ENCODE data around the gene KLHL22. TPM values are rescaled to one million over a fixed set of nuclear protein-coding genes. Genes with fewer than 3 reads are reported as not detected.
"Not testable (repeated sequence)": the region's sequence is repeated elsewhere in the genome, so short reads cannot be mapped to it uniquely, and the experiment has no call there.

KLHL22 gene
- polyA plus RNA-seq, 2 donors, result 5.7 to 6.3 TPM

DNA sequence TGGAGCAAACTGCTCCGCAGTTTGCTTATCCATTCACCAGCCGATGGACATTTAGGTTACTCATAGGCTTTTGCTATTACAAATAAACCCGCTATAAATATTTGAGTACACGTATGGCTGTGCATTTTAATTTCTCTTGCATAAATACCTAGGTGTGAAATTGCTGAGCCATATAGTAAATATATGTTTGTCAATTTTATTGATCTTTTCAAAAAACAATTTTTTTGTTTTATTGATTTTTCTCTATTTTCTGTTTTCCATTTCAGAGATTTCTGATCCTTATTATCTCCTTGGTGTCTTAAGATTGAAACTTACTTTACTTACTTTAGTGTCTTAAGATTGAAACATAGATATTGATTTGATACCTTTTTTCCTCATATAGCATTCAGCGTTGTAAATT lies 97.2 kb downstream of the KLHL22 start:
- Histone ChIP-seq H3K4me1 (ENCODE audit: control insufficient read depth in 2 of 2, insufficient read depth in 2 of 2, low read length in 1 of 2) (peaks cover 0 to 12% of the 10 kb centered on the region in 2 donors), H3K9me3 (ENCODE audit: control insufficient read depth in 2 of 2, insufficient read depth in 1 of 2, low read depth in 1 of 2, low read length in 1 of 2) (no peaks in the 10 kb centered on the region), H3K27ac (ENCODE audit: low read depth in 2 of 2, low read length in 1 of 2) (no peak overlapping the region), H3K4me3 (ENCODE audit: low read depth in 1 of 2, low read length in 2 of 2) (no peak overlapping the region), H3K27me3 (ENCODE audit: control insufficient read depth in 1 of 2, insufficient read depth in 2 of 2, low read length in 2 of 2) (no peaks in the 10 kb centered on the region), H3K36me3 (ENCODE audit: control insufficient read depth in 2 of 2, insufficient read depth in 2 of 2, low read length in 1 of 2) (peaks cover 0 to 3% of the 10 kb centered on the region in 2 donors)
- WGBS, 2 donors, result 96 to 97% methylated on average over 5 of the region's 5 CpGs

DNA sequence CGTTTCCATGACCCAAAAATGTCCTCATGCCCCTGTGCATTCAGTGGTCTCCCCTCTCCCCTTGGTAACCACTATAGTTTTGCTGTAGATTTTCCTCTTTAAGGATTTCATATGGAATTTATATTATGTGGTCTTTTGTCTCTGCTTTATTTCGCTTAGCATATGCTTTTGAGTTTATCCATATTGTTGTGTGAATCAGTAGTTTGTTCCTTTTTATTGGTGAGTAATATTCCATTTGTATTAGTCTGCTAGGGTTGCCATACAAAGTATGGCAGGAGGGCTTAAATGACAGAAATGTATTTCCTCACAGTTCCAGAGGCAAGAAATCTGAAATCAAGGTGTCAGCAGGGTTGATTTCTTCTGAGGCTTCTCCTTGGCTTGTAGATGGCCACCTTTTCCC lies 98.1 kb downstream of the KLHL22 start:
- WGBS, 2 donors, result 93 to 95% methylated on average over 2 of the region's 2 CpGs
- Histone ChIP-seq H3K27ac (ENCODE audit: low read depth in 2 of 2, low read length in 1 of 2) (no peak overlapping the region), H3K36me3 (ENCODE audit: control insufficient read depth in 2 of 2, insufficient read depth in 2 of 2, low read length in 1 of 2) (peaks cover 0 to 3% of the 10 kb centered on the region in 2 donors), H3K4me1 (ENCODE audit: control insufficient read depth in 2 of 2, insufficient read depth in 2 of 2, low read length in 1 of 2) (peaks cover 0 to 13% of the 10 kb centered on the region in 2 donors), H3K9me3 (ENCODE audit: control insufficient read depth in 2 of 2, insufficient read depth in 1 of 2, low read depth in 1 of 2, low read length in 1 of 2) (no peaks in the 10 kb centered on the region), H3K27me3 (ENCODE audit: control insufficient read depth in 1 of 2, insufficient read depth in 2 of 2, low read length in 2 of 2) (no peaks in the 10 kb centered on the region), H3K4me3 (ENCODE audit: low read depth in 1 of 2, low read length in 2 of 2) (no peak overlapping the region)

DNA sequence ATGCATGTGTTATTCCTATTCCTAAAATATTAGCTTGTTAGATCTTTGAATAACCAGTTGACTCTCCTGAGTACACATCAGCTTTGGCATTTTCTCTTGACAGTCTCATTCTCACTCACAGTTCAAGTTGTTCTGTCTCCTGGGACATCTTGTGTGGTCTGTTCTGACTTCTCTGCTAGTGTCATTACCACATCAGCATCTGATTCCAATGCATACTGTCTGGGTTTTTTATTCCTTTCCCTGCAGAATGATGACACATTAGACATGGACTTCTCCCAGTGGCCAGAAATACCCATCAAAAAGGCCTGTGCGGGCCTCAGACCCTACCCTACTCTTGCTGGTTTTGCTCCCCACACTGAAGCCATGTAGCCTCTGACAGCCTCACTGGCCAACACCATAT lies 99.0 kb downstream of the KLHL22 start:
- WGBS, 2 donors, result 95 to 96% methylated on average over 1 of the region's 1 CpG
- Histone ChIP-seq H3K36me3 (ENCODE audit: control insufficient read depth in 2 of 2, insufficient read depth in 2 of 2, low read length in 1 of 2) (peaks cover 0 to 3% of the 10 kb centered on the region in 2 donors), H3K27ac (ENCODE audit: low read depth in 2 of 2, low read length in 1 of 2) (no peak overlapping the region), H3K27me3 (ENCODE audit: control insufficient read depth in 1 of 2, insufficient read depth in 2 of 2, low read length in 2 of 2) (no peaks in the 10 kb centered on the region), H3K4me1 (ENCODE audit: control insufficient read depth in 2 of 2, insufficient read depth in 2 of 2, low read length in 1 of 2) (peaks cover 0 to 13% of the 10 kb centered on the region in 2 donors), H3K9me3 (ENCODE audit: control insufficient read depth in 2 of 2, insufficient read depth in 1 of 2, low read depth in 1 of 2, low read length in 1 of 2) (no peaks in the 10 kb centered on the region), H3K4me3 (ENCODE audit: low read depth in 1 of 2, low read length in 2 of 2) (no peak overlapping the region)

DNA sequence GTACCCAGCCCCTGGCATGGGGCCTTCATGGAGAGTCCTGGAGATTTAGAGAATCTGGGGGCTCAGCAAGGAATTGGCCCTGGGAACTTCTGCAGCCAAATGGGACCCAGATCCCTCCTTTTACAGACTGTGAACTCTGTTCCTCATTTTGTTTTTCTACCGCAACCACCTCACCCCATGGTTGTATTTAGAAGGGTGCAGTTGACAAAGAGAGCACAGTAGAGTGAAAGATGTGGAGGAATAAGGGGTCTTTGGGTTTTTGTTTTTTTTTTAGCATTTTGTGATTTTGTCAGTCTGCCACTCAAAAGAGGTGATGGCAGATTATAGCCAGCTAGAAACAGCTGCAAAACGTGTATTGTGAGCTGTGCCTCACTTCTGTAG lies 99.7 kb downstream of the KLHL22 start:
- WGBS, 2 donors, result 61 to 63% methylated on average over 2 of the region's 2 CpGs
- Histone ChIP-seq H3K4me3 (ENCODE audit: low read depth in 1 of 2, low read length in 2 of 2) (no peak overlapping the region), H3K9me3 (ENCODE audit: control insufficient read depth in 2 of 2, insufficient read depth in 1 of 2, low read depth in 1 of 2, low read length in 1 of 2) (no peaks in the 10 kb centered on the region), H3K36me3 (ENCODE audit: control insufficient read depth in 2 of 2, insufficient read depth in 2 of 2, low read length in 1 of 2) (no peaks in the 10 kb centered on the region), H3K4me1 (ENCODE audit: control insufficient read depth in 2 of 2, insufficient read depth in 2 of 2, low read length in 1 of 2) (peaks cover 0 to 13% of the 10 kb centered on the region in 2 donors), H3K27ac (ENCODE audit: low read depth in 2 of 2, low read length in 1 of 2) (no peak overlapping the region), H3K27me3 (ENCODE audit: control insufficient read depth in 1 of 2, insufficient read depth in 2 of 2, low read length in 2 of 2) (no peaks in the 10 kb centered on the region)

DNA sequence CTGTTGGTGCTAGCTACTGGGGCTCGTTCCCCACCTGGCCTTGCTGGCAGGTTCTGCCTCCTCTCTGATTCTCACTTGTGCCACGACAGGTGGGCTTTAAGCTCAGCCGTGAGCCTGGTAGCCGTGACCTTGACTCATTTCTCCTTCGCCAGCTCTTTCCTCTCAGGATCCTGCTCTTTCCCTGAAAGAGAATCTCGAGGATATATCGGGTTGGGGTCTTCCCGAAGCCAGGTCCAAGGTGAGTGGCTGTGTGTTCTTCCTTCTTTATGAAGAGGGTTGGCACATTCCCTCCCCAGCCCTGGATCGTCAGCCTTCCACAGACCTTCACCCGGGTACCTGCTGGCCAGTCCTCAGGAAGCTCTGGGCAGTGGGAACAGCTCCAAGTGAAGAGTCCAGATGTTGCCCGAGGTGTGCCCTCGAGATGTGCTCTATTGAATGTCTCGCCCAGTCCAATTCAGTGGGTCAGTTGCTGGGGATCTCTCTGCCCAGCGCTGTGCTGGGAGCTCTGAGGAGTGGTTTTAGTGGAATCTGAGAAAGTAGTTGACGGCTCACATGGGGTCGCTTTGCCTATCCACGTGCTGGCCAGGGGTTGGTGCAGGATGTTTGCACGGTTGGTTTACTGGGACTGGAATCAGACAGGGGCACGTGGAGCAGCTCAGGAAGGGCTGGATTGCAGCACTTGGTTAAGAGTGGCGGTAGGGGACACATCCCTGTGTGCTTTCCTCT lies 100.3 kb downstream of the KLHL22 start:
- 73 to 77% methylated on average over 20 of the region's 20 CpGs for WGBS, 2 donors
- no peaks in the 10 kb centered on the region for H3K36me3 ChIP-seq (ENCODE audit: control insufficient read depth in 2 of 2, insufficient read depth in 2 of 2, low read length in 1 of 2)
- H3K27me3 ChIP-seq (ENCODE audit: control insufficient read depth in 1 of 2, insufficient read depth in 2 of 2, low read length in 2 of 2), result no peaks in the 10 kb centered on the region
- no peak overlapping the region for H3K27ac ChIP-seq (ENCODE audit: low read depth in 2 of 2, low read length in 1 of 2)
- peaks cover 0 to 13% of the 10 kb centered on the region in 2 donors for H3K4me1 ChIP-seq (ENCODE audit: control insufficient read depth in 2 of 2, insufficient read depth in 2 of 2, low read length in 1 of 2)
- H3K4me3 ChIP-seq (ENCODE audit: low read depth in 1 of 2, low read length in 2 of 2), result no peak overlapping the region
- H3K9me3 ChIP-seq (ENCODE audit: control insufficient read depth in 2 of 2, insufficient read depth in 1 of 2, low read depth in 1 of 2, low read length in 1 of 2), result no peaks in the 10 kb centered on the region

DNA sequence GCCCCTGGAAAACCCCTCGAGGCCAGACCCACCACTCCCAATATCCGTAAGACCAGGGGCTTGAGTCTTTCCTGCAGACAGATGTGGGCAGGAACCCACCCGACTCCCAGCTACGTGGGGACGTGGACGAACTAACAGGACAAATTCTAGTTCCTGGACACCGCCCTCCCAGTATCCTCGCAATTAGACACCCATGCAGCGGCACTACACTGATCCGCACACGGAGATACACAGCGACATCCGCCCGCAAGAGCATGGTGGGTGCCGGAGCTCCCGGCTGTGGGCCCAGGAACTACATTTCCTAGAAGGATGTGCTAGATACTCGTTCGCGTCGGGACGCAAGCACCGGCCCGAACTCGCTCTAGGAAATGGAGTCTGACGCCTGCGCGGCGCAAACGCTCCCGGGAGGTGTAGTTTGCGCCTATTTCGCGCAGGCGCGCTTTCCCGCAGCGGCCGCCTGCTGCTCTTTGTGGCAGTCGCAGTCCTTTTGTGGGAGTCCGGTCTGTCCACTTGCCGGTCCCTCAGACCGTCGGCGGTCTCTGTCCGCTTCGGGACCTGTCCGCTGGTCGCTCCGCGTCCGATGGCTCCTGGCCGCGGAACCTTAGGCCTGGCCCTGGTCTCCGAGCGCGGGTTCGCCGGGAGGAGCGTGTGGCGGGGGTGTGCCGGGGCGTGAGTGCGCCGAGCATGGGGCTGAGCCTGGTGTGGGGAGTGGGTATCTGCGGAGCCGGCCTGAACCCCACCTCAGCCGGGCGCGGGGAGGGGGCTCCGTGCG lies 101.7 kb downstream of the KLHL22 start, which contains the start of gene ZNF74:
TSS of gene ZNF74 (plus strand) at position 447 of the 772 bp plus-strand sequence. CDS start 478 bp downstream, outside the sequence.
- no peaks in the 10 kb centered on the region for H3K36me3 ChIP-seq (ENCODE audit: control insufficient read depth in 2 of 2, insufficient read depth in 2 of 2, low read length in 1 of 2)
- peak within 1 kb of the TSS; percentile 75 to 94 for H3K4me3 ChIP-seq (ENCODE audit: low read depth in 1 of 2, low read length in 2 of 2)
- no peaks in the 10 kb centered on the region for H3K9me3 ChIP-seq (ENCODE audit: control insufficient read depth in 2 of 2, insufficient read depth in 1 of 2, low read depth in 1 of 2, low read length in 1 of 2)
- H3K27me3 ChIP-seq (ENCODE audit: control insufficient read depth in 1 of 2, insufficient read depth in 2 of 2, low read length in 2 of 2), result no peaks in the 10 kb centered on the region
- WGBS, 2 donors, result 1% methylated on average over 71 of the region's 71 CpGs
- H3K4me1 ChIP-seq (ENCODE audit: control insufficient read depth in 2 of 2, insufficient read depth in 2 of 2, low read length in 1 of 2), result peaks cover 0 to 13% of the 10 kb centered on the region in 2 donors
- peak within 1 kb of the TSS; percentile 75 to 79 for H3K27ac ChIP-seq (ENCODE audit: low read depth in 2 of 2, low read length in 1 of 2)

DNA sequence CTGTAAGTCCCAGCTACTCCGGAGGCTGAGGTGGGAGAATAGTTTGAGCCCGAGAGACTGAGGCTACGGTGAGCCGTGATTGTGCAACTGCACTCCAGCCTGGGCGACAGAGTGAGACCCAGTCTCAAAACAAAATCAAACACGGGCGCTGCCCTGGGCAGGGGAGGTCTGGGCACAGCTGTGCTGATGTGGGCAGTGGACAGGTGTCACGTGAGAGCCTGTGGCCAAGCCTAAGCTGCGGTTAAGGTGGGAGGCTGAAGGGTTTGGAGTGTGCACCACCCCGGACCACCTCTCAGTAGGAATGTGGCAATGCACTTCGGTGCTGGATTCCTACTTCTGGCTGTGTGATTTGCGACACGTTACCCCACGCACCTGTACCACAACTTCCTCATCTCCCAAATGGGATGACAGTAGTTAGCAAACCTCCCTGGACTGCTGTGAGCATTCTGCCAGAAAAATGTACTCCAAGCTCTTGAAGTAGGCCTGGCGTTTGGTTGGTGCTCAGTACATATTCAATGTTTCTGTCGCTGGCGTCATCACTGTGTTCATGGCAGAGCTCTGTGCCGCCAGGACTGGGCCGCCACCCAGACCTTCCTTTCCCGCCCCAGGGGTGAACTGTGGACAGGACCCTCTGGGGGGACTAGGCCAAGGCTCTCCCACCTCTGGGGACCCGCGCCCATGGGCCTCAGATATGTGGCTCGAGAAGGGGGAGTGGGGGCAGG lies 102.5 kb downstream of the KLHL22 start:
- Histone ChIP-seq H3K4me1 (ENCODE audit: control insufficient read depth in 2 of 2, insufficient read depth in 2 of 2, low read length in 1 of 2) (peaks cover 0 to 13% of the 10 kb centered on the region in 2 donors), H3K36me3 (ENCODE audit: control insufficient read depth in 2 of 2, insufficient read depth in 2 of 2, low read length in 1 of 2) (no peaks in the 10 kb centered on the region), H3K27ac (ENCODE audit: low read depth in 2 of 2, low read length in 1 of 2) (peak overlapping the region; percentile 75 to 79), H3K27me3 (ENCODE audit: control insufficient read depth in 1 of 2, insufficient read depth in 2 of 2, low read length in 2 of 2) (no peaks in the 10 kb centered on the region), H3K4me3 (ENCODE audit: low read depth in 1 of 2, low read length in 2 of 2) (peak overlapping the region; percentile 75 to 94), H3K9me3 (ENCODE audit: control insufficient read depth in 2 of 2, insufficient read depth in 1 of 2, low read depth in 1 of 2, low read length in 1 of 2) (no peaks in the 10 kb centered on the region)
- WGBS, 2 donors, result 92 to 95% methylated on average over 23 of the region's 23 CpGs

DNA sequence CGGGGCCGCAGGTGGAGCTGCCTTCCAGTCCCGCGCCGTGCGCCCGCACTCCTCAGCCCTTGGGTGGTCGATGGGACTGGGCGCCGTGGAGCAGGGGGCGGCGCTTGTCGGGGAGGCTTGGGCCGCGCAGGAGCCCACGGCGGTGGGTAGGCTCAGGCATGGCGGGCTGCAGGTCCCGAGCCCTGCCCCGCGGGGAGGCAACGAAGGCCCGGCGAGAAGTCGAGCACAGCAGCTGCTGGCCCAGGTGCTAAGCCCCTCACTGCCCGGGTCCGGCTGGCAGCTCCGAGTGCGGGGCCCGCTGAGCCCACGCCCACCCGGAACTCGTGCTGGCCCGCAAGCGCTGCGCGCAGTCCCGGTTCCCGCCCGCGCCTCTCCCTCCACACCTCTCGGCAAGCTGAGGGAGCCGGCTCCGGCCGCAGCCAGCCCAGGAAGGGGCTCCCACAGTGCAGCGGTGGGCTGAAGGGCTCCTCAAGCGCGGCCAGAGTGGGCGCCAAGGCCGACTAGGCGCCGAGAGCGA lies 103.2 kb downstream of the KLHL22 start:
- H3K4me1 ChIP-seq (ENCODE audit: control insufficient read depth in 2 of 2, insufficient read depth in 2 of 2, low read length in 1 of 2), result peaks cover 0 to 13% of the 10 kb centered on the region in 2 donors
- H3K9me3 ChIP-seq (ENCODE audit: control insufficient read depth in 2 of 2, insufficient read depth in 1 of 2, low read depth in 1 of 2, low read length in 1 of 2); H3K27me3 ChIP-seq (ENCODE audit: control insufficient read depth in 1 of 2, insufficient read depth in 2 of 2, low read length in 2 of 2); H3K36me3 ChIP-seq (ENCODE audit: control insufficient read depth in 2 of 2, insufficient read depth in 2 of 2, low read length in 1 of 2); H3K4me3 ChIP-seq (ENCODE audit: low read depth in 1 of 2, low read length in 2 of 2); H3K27ac ChIP-seq (ENCODE audit: low read depth in 2 of 2, low read length in 1 of 2): not testable (repeated sequence)
- 97% methylated on average over 49 to 53 of the region's 53 CpGs for WGBS, 2 donors
